Head of caudate nucleus (tissue), 42 donors: ENCODE data around the gene HOXC4.

ENCODE experiments used
- DNase-seq, 42 donors: peaks; one replicate each; pipeline versions ENCODE4 v3.0.0 to v3.0.0-alpha.2; 2020 to 2021; ENCODE audit warnings: mixed read lengths in 7 of 42
- intact Hi-C: fragments of 100-400 bp; cut with DNase I; formaldehyde crosslinking; loops from one replicate; pipeline ENCODE4 v1.15.0; 2022

The HOXC4 gene

GRCh38 chr12:54014377-54015017 is 39.1 kb upstream of the HOXC4 start:
- intact Hi-C loops: no loop called here
- no peak for DNase-seq

- intact Hi-C loops: no loop called here
- DNase-seq: no peak
These were observed 38.4 kb upstream of the HOXC4 start for GRCh38 chr12:54015018-54015931.

GRCh38 chr12:54016051-54016450 is 37.6 kb upstream of the HOXC4 start:
- no peak for DNase-seq
- intact Hi-C loops: no loop called here

- DNase-seq: no peak
- intact Hi-C loops: no loop called here
These were observed 37.1 kb upstream of the HOXC4 start for GRCh38 chr12:54016478-54016964.

- intact Hi-C loops: no loop called here
- no peak for DNase-seq
These were observed 36.4 kb upstream of the HOXC4 start for GRCh38 chr12:54017027-54017788.

- intact Hi-C loops: no loop called here
- DNase-seq: peak in 36 of 42 donors; percentile 16 to 75 (median 52)
These were observed 35.7 kb upstream of the HOXC4 start for GRCh38 chr12:54017878-54018467.

- intact Hi-C loops: no loop called here
- DNase-seq: no peak
These were observed 35.1 kb upstream of the HOXC4 start for GRCh38 chr12:54018468-54018984.

- intact Hi-C loops: no loop called here
- DNase-seq: no peak
These were observed 34.4 kb upstream of the HOXC4 start for GRCh38 chr12:54019091-54019811.

- intact Hi-C loops: no loop called here
- DNase-seq: no peak
These were observed 33.6 kb upstream of the HOXC4 start for GRCh38 chr12:54019924-54020590.

- no peak for DNase-seq
- intact Hi-C loops: no loop called here
These were observed 32.8 kb upstream of the HOXC4 start for GRCh38 chr12:54020591-54021405.

GRCh38 chr12:54021432-54022013 is 32.1 kb upstream of the HOXC4 start:
- no peak for DNase-seq
- intact Hi-C loops: no loop called here

GRCh38 chr12:54022960-54023884 is 30.4 kb upstream of the HOXC4 start:
- no peak for DNase-seq
- intact Hi-C loops: no loop called here

- intact Hi-C loops: no loop called here
- no peak for DNase-seq
These were observed 29.5 kb upstream of the HOXC4 start for GRCh38 chr12:54024127-54024526.

GRCh38 chr12:54024581-54025305 is 28.9 kb upstream of the HOXC4 start:
- no peak for DNase-seq
- intact Hi-C loops: no loop called here
